Activated CD4-positive, alpha-beta T cell treated with anti-CD3 and anti-CD28 coated beads, Interleukin-2, amount 10 ng/mL, durations not matched to agents 7 days and 5 days (primary cell): Measurements from ENCODE around the gene MTFP1. TPM values are rescaled to one million over a fixed set of nuclear protein-coding genes. Genes with fewer than 3 reads are reported as not detected.

Source experiments
- CTCF ChIA-PET: fragments of 350-600 bp; sonication (Branson Sonifier 250); formaldehyde crosslinking; loops from one replicate; lab custom pipeline; 2021; ENCODE audit warnings: antibody characterized with exemption; lab: Charles Lee
- POLR2A ChIA-PET: fragments of 350-600 bp; sonication (Branson Sonifier 250); formaldehyde crosslinking; loops from one replicate; lab custom pipeline; 2021; ENCODE audit warnings: antibody characterized with exemption; lab: Charles Lee
- DNase-seq: peaks from one replicate; pipeline ENCODE4 v3.0.0-alpha.2; 2020
- H3K27ac Mint-ChIP-seq: one replicate; pipeline ENCODE4 v1.8.0; 2021; ENCODE audit warnings: mild to moderate bottlenecking, moderate library complexity, mixed read lengths
- H3K27me3 Mint-ChIP-seq: one replicate; pipeline ENCODE4 v1.8.0; 2021; ENCODE audit warnings: mixed read lengths
- H3K36me3 Mint-ChIP-seq: one replicate; pipeline ENCODE4 v1.8.0; 2021; ENCODE audit warnings: low read depth, mixed read lengths
- H3K4me1 Mint-ChIP-seq: one replicate; pipeline ENCODE4 v1.8.0; 2021; ENCODE audit warnings: mixed read lengths
- H3K4me3 Mint-ChIP-seq: one replicate; pipeline ENCODE4 v1.8.0; 2021; ENCODE audit warnings: mild to moderate bottlenecking, moderate library complexity, mixed read lengths
- H3K9me3 Mint-ChIP-seq: one replicate; pipeline ENCODE4 v1.8.0; 2021; ENCODE audit warnings: mixed read lengths
- total RNA-seq, 2 experiments: library from RNA; stranded (reverse); gene quantifications; one replicate each; pipeline ENCODE4 v1.2.3, GENCODE V29; 2021

MTFP1 gene
- total RNA-seq, 2 experiments from 2014 or later = 34.5 to 40.0 TPM

- ChIA-PET POLR2A (no interaction called here), CTCF (interaction anchor here (1.8 to 11.3 kb wide), 3 partner anchors 8 to 144 kb away, joined by 4 to 91 read pairs (median 12); partner anchors contain the start of gene MTFP1)
- H3K9me3 Mint-ChIP-seq = peaks cover 5% of the 10 kb centered on the region
- H3K36me3 Mint-ChIP-seq = peaks cover 32% of the 10 kb centered on the region
- DNase-seq = no peak
- no peak overlapping the region for H3K4me3 Mint-ChIP-seq
- peaks cover 2% of the 10 kb centered on the region for H3K27me3 Mint-ChIP-seq
- peaks cover 24% of the 10 kb centered on the region for H3K4me1 Mint-ChIP-seq
- H3K27ac Mint-ChIP-seq = no peak overlapping the region
These were observed 7.0 kb downstream of the MTFP1 start for GRCh38 chr22:30432520-30432919.

GRCh38 chr22:30433227-30433626 is 7.7 kb downstream of the MTFP1 start:
- Mint-ChIP-seq H3K27me3 (peaks cover 2% of the 10 kb centered on the region), H3K4me3 (no peak overlapping the region), H3K4me1 (peaks cover 23% of the 10 kb centered on the region), H3K27ac (no peak overlapping the region), H3K36me3 (peaks cover 27% of the 10 kb centered on the region), H3K9me3 (peaks cover 5% of the 10 kb centered on the region)
- DNase-seq = no peak
- ChIA-PET CTCF (interaction anchor here (1.7 to 11.3 kb wide), 4 partner anchors 8 to 145 kb away, joined by 4 to 91 read pairs (median 9); partner anchors contain the start of genes MTFP1 and SEC14L2), POLR2A (no interaction called here)

- Mint-ChIP-seq H3K27ac (no peak overlapping the region), H3K4me1 (peaks cover 23% of the 10 kb centered on the region), H3K4me3 (no peak overlapping the region), H3K27me3 (peaks cover 4% of the 10 kb centered on the region), H3K9me3 (peaks cover 5% of the 10 kb centered on the region), H3K36me3 (peaks cover 22% of the 10 kb centered on the region)
- CTCF ChIA-PET = interaction anchor here (1.7 to 11.3 kb wide), 4 partner anchors 9 to 146 kb away, joined by 4 to 91 read pairs (median 9); partner anchors contain the start of genes MTFP1 and SEC14L2
- POLR2A ChIA-PET = no interaction called here
- DNase-seq = no peak
These were observed 8.2 kb downstream of the MTFP1 start for GRCh38 chr22:30433773-30434172.

DNA sequence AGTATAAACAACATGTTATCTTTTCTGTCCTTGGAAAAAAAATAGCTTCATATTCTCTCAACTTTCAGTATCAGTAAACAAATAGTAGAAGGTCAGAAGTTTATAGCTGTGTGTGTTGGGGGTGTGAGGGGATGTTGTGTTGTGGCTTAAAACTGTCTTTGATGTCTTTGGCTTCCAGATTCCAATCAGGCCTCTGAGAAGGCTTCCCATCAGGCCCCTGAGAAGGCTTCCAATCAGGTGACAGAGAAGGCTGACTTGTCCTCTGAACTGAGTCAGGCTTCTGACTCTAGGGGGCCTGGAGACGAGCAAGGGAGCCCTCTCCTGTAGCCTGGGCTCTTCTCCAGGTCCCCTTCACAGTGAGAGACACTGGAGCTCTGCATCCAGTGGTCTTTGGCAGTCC is 9.3 kb downstream of the MTFP1 start:
- Mint-ChIP-seq H3K4me1 (peaks cover 23% of the 10 kb centered on the region), H3K4me3 (no peak overlapping the region), H3K9me3 (peaks cover 5% of the 10 kb centered on the region), H3K27ac (peak overlapping the region; percentile 96), H3K36me3 (peaks cover 18% of the 10 kb centered on the region), H3K27me3 (peaks cover 5% of the 10 kb centered on the region)
- POLR2A ChIA-PET = no interaction called here
- no peak for DNase-seq
- CTCF ChIA-PET = interaction anchor here (0.6 to 11.3 kb wide), 4 partner anchors 10 to 147 kb away, joined by 5 to 91 read pairs (median 9); partner anchors contain the start of genes MTFP1 and SEC14L2

- Mint-ChIP-seq H3K4me1 (peaks cover 23% of the 10 kb centered on the region), H3K27ac (peak overlapping the region; percentile 96), H3K9me3 (peaks cover 5% of the 10 kb centered on the region), H3K4me3 (peak overlapping the region; percentile 69), H3K36me3 (peaks cover 15% of the 10 kb centered on the region), H3K27me3 (peaks cover 10% of the 10 kb centered on the region)
- peak; percentile 82 for DNase-seq
- ChIA-PET CTCF (interaction anchor here (0.6 to 11.3 kb wide), 7 partner anchors 10 to 148 kb away, joined by 3 to 91 read pairs (median 9); partner anchors contain the start of genes MTFP1 and SEC14L2), POLR2A (no interaction called here)
These were observed 10.1 kb downstream of the MTFP1 start for GRCh38 chr22:30435674-30436126.

- ChIA-PET CTCF (interaction anchor here (0.5 to 11.3 kb wide), 6 partner anchors 9 to 210 kb away, joined by 3 to 91 read pairs (median 6); partner anchors contain the start of genes MTFP1 and SEC14L2), POLR2A (no interaction called here)
- H3K27me3 Mint-ChIP-seq = peaks cover 13% of the 10 kb centered on the region
These were observed 10.6 kb downstream of the MTFP1 start for GRCh38 chr22:30436196-30436595.

GRCh38 chr22:30438559-30438958 is 13.0 kb downstream of the MTFP1 start:
- H3K4me3 Mint-ChIP-seq = no peak overlapping the region

More at GRCh38 chr22:30436196-30436595, 10.6 kb downstream of the MTFP1 start:
- peaks cover 7% of the 10 kb centered on the region for H3K9me3 Mint-ChIP-seq
- DNase-seq = no peak
- H3K36me3 Mint-ChIP-seq = peaks cover 15% of the 10 kb centered on the region
- peak overlapping the region; percentile 69 for H3K4me3 Mint-ChIP-seq
- peaks cover 25% of the 10 kb centered on the region for H3K4me1 Mint-ChIP-seq
- peak overlapping the region; percentile 96 for H3K27ac Mint-ChIP-seq

DNA sequence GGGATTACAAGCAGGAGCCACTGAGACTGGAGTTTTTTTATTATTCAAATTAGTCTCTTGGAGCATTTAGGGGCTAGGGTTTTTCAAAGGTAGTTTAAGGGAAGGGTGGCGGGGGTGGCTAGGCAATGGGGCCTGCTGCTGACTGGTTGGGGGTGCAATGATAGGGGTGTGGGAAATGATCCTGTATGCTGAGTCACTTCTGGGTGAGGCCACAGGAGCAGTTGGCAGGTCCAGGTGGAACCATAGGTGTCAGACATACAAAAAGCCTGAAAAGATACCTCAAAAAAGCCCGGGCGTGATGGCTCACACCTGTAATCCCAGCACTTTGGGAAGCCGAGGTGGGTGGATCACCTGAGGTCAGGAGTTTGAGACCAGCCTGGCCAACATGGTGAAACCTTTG is 13.7 kb downstream of the MTFP1 start:
- peaks cover 15% of the 10 kb centered on the region for H3K36me3 Mint-ChIP-seq
- POLR2A ChIA-PET = no interaction called here

More at GRCh38 chr22:30438559-30438958, 13.0 kb downstream of the MTFP1 start:
- peaks cover 42% of the 10 kb centered on the region for H3K4me1 Mint-ChIP-seq
- no peak for DNase-seq
- POLR2A ChIA-PET = no interaction called here
- no peak overlapping the region for H3K27ac Mint-ChIP-seq
- H3K9me3 Mint-ChIP-seq = peaks cover 12% of the 10 kb centered on the region
- H3K27me3 Mint-ChIP-seq = peaks cover 20% of the 10 kb centered on the region
- CTCF ChIA-PET = interaction anchor here (1.2 to 11.3 kb wide), 2 partner anchors 14 to 48 kb away, joined by 4 to 91 read pairs; partner anchors contain the start of gene MTFP1
- peaks cover 15% of the 10 kb centered on the region for H3K36me3 Mint-ChIP-seq

GRCh38 chr22:30439836-30440235 is 14.3 kb downstream of the MTFP1 start:
- ChIA-PET POLR2A (interaction anchor here (0.5 kb wide), 1 partner anchor 15 kb away, joined by 4 read pairs; no protein-coding TSS in a partner anchor), CTCF (interaction anchor here (0.6 to 11.3 kb wide), 3 partner anchors 15 to 762 kb away, joined by 3 to 91 read pairs (median 3); partner anchors contain the start of gene MTFP1)
- DNase-seq = no peak
- Mint-ChIP-seq H3K4me1 (peaks cover 35% of the 10 kb centered on the region), H3K9me3 (peaks cover 12% of the 10 kb centered on the region), H3K27me3 (peaks cover 20% of the 10 kb centered on the region), H3K27ac (no peak overlapping the region), H3K36me3 (peaks cover 10% of the 10 kb centered on the region), H3K4me3 (no peak overlapping the region)

More for the DNA sequence above, 13.7 kb downstream of the MTFP1 start:
- H3K9me3 Mint-ChIP-seq = peaks cover 12% of the 10 kb centered on the region
- peaks cover 20% of the 10 kb centered on the region for H3K27me3 Mint-ChIP-seq
- H3K4me3 Mint-ChIP-seq = no peak overlapping the region
- no peak for DNase-seq
- CTCF ChIA-PET = interaction anchor here (1.2 to 11.3 kb wide), 2 partner anchors 14 to 49 kb away, joined by 4 to 91 read pairs; partner anchors contain the start of gene MTFP1
- H3K27ac Mint-ChIP-seq = no peak overlapping the region
- peaks cover 39% of the 10 kb centered on the region for H3K4me1 Mint-ChIP-seq

DNA sequence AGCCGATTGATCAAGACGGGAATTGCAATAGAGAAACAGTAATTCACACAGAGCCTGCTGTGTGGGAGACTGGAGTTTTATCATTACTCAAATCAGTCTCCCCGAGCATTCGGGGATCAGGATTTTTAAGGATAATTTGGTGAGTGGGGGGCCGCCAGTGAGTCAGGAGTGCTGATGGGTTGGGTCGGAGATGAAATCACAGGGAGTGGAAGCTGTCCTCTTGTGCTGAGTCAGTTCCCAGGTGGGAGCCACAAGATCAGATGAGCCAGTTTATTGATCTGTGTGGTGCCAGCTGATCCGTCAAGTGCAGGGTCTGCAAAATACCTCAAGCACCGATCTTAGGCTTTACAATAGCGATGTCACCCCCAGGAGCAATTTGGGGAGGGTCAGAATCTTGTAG is 15.5 kb downstream of the MTFP1 start:
- peak overlapping the region; percentile 2 for H3K27ac Mint-ChIP-seq
- H3K9me3 Mint-ChIP-seq = peaks cover 6% of the 10 kb centered on the region
- no peak for DNase-seq
- H3K27me3 Mint-ChIP-seq = peaks cover 24% of the 10 kb centered on the region
- H3K36me3 Mint-ChIP-seq = no peaks in the 10 kb centered on the region
- peaks cover 28% of the 10 kb centered on the region for H3K4me1 Mint-ChIP-seq
- ChIA-PET POLR2A (no interaction called here), CTCF (interaction anchor here (1.7 to 11.3 kb wide), 2 partner anchors 10 to 16 kb away, joined by 5 to 91 read pairs; partner anchors contain the start of gene MTFP1)
- H3K4me3 Mint-ChIP-seq = no peak overlapping the region

DNA sequence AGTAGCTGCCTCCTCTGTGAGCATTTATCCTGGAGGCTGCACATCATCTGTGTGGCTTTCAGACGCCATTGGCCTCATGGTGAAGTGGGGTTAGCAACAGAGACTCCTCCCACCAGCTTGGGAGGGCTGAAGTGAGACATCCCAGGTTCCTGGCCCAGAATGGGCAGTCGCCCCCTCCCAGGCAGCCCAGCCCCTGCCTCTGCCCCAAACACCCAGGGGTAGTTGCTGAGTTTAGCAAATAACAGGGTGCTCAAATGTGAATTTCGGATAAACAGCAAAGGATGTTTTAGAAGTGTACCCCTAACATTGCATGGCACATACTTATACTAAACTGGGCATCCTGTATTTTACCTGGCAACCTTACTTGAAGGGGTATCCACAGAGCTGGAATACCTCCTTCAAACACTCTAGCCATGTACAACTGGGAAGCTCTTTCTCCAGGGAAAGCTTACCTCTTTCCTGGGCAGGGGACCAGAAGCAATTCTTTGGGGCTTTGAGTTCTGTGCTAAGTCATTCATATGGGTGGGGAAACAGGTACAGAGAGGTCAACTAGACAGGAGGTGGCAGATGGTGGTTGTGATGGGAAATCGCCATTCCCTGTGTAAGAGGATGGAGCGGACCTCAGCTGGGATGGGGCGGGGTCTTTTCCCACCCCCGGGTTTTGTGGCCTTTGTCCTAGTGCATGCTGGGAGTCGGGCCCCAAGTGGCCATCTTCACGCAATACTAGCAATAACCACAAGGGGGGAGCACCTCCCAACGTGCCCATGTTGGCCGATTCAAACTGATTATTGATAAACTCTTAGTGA is 19.3 kb downstream of the MTFP1 start:
- Mint-ChIP-seq H3K4me3 (peak overlapping the region; percentile 13), H3K27me3 (peaks cover 24% of the 10 kb centered on the region), H3K27ac (no peak overlapping the region), H3K36me3 (no peaks in the 10 kb centered on the region), H3K4me1 (peaks cover 26% of the 10 kb centered on the region), H3K9me3 (peaks cover 6% of the 10 kb centered on the region)
- ChIA-PET CTCF (interaction anchor here (0.5 to 2.9 kb wide), 8 partner anchors 9 to 447 kb away, joined by 3 to 17 read pairs (median 3); partner anchors contain the start of gene RNF215), POLR2A (no interaction called here)
- DNase-seq = peak; percentile 62

DNA sequence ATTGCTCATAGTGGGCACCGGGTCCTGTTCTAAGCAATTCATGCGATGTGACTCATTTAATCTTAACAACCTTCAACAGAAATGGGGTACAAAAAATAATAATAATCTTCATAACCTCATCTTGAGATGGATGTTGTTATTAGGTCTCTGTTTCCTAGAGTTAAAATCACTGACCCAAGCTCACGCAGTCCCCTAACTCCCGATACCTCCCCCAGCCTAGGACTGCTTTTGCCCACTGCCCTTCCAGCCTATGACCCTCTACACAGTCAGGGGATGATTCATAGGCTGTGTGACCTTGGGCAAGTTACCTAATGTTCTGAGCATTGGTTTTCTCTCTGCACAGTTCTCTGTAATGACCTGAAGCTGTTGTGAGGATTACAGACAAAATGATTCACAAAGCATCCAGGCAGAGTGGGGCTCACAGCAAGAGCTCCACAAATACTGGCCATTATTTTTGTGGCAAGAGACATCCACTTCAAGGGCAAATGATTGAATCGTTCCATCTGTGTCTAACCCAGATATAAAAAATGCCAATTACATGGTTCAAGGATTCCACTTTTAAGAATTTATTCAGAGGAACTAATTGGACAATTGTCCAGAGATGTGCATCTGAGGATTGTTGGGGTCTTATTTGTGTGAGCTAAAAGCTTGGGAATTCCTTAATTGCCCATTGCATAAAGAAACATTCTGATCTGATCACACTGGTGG is 20.0 kb downstream of the MTFP1 start:
- Mint-ChIP-seq H3K9me3 (peaks cover 6% of the 10 kb centered on the region), H3K27me3 (peaks cover 19% of the 10 kb centered on the region), H3K4me1 (peaks cover 26% of the 10 kb centered on the region), H3K4me3 (no peak overlapping the region), H3K27ac (no peak overlapping the region), H3K36me3 (no peaks in the 10 kb centered on the region)
- no peak for DNase-seq
- POLR2A ChIA-PET = no interaction called here
- CTCF ChIA-PET = interaction anchor here (1.0 to 2.9 kb wide), 8 partner anchors 8 to 58 kb away, joined by 3 to 17 read pairs (median 4); partner anchors contain the start of gene RNF215
